CD4-positive, alpha-beta T cell treated with Interleukin-17A for 1 hour (primary cell): ENCODE results near the gene LRRC25.

ENCODE experiments used
- DNase-seq: peaks from one replicate; pipeline ENCODE4 v3.0.0-alpha.2; 2020

LRRC25 gene

DNA sequence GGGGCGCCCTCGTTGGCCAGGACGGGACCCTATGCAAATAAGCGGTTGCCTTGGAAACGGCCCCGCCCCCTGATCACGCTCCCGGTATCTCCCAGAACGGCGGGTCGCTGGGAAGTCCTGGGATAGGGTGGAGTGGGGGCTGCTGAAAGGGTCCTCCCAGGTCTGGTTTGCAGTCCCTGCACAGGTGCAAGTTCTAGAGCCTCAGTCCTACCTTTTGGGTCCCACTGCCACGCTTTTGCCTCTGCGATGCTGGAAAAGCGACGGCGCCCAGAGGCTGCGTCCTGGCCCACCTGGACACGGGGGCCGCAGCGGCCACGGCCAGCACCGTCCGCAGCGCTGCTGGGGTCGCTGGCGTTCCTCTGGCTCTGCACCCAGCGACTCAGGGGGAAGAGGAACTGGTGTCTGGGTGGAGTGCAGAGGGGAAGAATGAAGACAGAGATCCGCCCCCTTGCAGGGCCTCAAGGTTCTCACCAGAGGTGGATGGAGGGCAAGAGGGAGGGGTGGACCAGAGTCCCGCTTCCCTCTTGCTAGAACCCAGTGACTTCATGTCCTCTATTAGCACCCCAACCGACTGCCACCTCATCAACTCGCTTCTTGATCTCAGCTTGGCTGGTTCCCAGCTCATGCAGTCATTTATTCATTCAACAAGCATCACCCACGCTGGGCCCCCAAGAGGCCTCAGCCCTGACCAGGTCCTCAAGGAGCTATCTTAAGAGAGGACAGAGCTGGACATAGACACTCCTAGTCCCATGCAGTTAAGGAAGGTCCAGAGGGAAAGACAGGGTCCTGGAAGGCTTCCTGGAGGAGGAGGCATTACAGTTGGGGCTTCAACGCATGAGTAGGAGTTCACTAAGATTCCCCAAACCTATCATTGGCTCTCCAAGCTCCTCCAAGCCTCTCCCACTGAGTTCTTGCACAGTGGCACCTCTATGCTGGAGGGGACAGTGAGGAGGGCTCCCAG lies at the start of gene LRRC25:
Gene LRRC25 (minus strand): TSS at position 381 of the 961 bp plus-strand sequence. CDS start 659 bp downstream, outside the sequence.
- DNase-seq: peak; percentile 41

DNA sequence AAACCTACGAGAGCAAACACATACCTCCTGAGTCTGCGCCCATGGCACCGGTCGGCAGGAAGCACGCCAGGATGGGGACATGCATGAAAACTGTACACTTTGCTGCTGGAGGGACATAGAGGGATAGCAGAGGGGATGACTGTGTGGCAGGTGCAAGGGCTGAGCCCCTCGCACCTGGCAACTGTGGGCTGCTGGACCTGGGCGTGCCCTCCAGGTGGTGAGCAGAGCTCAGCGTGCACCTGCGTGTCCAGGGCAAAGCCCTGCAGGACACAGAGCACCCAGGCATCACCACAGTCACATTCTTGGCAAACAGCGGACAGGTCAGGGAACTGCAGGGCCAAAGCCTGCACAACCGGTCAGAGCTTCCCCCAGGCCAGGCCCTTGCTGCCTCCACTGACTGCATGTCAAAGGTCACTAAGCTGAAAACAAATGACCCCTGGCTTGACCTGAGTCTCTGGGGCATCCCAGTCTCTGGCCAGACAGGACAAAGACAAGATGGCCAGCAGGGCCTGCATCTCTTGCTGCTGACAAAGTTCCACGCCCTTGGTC lies 49.5 kb upstream of the LRRC25 start:
- no peak for DNase-seq

DNA sequence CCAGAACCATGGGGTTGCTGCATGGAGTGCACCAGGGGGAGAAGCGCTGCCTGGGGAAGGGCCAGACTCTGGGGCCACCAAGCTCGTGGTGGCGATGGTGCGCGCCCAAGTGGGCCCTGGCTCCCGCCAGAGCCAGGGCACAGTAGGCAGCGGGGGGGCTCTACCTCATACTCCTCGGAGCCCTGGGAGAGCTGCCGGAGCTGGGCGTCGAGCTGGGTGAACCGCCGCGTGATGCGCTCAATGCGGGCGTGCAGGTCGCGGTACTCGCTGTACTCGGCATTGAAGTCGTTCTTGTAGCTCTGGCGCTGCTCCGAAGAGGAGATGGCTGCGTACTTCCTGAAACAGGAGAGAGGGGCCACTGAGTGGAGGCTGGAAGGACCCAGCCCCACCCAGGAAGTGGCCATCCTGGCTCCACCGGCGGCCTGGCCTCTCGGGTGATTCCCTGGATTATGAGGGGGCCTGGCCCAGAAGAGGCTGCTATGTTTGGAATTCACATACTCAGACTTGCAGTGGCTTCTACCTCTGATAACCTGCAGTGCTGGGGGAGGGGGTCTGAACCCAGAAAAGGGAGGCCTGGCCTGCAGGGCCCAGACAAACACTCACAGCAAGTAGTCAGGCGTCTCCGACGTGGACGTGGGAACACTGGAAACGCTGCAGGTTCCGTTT lies 48.9 kb upstream of the LRRC25 start:
- no peak for DNase-seq

DNA sequence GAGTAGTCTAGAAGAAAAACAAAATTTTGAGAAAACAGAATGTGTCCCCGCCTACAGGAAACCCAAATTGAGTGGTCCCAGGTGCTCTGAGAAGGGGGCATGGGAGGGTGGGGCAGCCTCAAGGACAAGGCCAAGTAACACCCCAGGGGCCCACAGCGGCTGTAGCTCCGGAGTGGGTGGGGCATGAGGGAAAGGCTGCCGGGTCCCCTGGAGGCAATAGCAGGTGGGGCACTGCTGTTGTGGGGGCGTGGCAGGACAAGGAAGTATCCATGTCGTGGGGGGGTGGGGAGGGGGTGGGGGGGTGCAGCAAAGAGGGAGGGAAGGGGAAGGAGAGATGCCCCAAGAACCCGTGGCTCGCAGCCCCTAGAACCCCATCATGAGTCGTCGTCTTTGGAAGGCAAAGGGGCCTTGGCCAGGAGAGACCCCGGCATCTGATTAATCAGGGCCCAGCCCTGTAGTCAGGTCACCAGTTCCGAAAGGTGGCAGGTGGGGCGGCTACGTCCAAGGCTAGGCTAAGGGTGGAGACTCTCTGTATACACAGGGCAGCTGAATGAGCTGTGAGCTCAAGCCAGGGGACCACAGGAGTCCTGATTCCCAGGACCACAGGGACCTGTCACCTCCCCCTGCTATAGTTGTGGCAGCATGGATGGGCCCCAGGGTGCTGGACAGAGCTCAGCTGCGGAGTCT lies 48.0 kb upstream of the LRRC25 start:
- DNase-seq: no peak

DNA sequence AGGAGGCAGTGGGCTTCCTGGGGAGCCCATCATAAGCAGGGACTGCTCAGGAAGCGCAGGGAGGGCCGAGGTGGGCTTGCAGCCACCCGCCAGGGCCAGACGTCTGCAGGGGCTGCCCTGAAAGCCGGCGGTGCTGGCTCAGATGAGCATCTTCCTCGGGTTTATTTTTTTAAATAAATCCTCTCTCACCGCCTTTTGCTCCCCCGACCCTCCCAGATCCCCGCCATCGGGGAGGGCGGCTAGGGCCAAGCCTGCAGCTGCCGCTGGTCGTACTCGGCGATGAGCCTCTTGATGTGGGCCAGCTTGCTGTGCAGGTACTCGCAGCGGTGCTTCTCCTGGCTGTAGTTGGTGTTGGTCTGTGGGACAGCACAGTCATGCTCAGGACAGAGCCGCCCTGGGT lies 47.1 kb upstream of the LRRC25 start:
- DNase-seq: no peak

DNA sequence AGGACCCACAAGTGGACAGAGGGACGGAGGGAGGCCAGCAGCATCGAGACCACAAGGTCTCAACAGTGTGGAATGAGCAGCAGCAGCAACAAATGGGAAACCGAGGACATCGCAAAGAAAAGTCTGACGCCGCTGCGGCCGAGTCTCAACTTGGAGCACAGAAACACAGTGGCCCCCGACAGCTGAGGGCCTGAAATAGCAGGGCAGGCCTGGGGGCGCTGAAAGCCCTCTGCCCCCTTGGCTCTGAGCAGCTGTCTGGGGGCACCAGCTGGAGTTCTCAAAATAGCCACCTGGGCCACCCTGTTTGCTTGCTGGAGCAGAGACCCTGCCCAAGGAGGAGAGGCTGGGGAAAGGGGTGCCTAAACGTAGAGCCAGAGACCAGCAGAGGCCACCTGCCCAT lies 46.4 kb upstream of the LRRC25 start:
- DNase-seq: no peak

DNA sequence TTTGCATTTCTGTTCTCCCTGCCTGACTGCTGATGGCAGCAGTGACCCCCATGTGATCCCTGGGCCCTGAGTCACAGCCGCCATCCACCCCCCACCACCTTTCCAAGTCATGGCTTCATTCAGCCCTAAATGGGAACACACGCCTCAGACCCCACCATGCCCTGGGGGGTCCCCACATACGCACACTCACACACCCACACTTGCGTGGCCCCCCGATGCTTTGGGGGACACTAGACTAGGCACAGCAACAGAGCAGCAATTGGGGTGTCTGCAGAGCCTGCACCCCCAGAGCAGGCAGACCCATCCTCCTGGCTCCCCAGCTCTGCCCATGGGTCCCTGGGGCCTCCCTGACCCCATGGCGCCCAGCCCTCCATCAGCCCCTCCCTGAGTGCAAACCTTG lies 46.0 kb upstream of the LRRC25 start:
- DNase-seq: no peak

DNA sequence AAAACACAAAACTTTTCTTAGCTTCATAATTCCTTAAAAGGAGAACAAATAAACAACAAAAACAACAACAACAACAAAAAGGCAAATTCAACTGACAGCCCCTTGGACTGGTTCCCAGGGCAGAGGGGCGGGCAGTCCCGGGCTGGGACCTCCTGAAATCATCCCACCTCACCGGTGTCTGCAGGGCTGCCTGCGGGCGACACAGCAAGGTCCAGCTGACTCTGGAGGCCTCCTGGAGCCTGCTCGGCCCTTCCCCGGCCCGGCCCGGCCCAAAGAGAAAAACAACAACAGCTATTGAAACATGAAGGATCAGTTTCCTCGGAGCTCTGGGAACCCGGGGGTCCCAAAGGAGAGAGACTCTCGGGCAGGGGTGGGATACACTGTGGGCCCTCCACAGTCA lies 45.5 kb upstream of the LRRC25 start:
- no peak for DNase-seq

DNA sequence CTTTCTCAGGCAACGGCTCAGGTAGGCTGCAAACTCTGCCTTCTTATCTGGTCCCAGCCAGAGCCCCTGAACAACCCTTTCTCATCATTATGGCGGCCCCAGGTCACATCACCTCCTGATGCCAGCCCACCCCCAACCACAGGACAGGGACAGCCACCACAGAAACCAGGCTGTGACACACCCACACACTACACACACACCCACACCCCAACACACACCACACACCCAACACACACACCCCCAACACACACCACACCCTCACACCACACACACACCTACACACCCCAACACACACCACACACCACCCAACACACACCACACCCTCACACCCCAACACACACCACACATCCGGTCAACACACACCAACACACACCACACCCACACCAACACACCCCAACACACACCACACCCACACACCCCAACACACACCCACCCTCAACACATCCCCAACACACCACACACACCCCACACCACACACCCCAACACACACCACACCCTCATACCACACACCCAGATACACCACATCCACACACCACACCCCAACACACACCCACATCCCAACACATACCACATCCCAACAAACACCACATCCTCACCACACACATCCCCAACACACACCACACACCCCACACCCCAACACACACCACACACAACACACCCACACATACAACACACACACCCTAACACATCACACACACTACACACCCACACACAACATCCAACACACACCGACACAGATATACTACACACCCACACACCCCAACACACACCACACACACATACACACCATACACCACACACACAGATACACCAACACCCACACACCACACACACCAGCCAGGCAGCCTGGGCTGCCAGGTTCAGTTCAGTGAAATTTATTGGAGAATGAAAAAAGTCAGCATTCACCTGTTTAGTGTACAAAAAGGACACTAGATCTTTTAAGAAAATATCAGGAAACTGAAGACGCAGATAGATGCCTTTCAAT lies 44.7 kb upstream of the LRRC25 start:
- peak; percentile 78 for DNase-seq

DNA sequence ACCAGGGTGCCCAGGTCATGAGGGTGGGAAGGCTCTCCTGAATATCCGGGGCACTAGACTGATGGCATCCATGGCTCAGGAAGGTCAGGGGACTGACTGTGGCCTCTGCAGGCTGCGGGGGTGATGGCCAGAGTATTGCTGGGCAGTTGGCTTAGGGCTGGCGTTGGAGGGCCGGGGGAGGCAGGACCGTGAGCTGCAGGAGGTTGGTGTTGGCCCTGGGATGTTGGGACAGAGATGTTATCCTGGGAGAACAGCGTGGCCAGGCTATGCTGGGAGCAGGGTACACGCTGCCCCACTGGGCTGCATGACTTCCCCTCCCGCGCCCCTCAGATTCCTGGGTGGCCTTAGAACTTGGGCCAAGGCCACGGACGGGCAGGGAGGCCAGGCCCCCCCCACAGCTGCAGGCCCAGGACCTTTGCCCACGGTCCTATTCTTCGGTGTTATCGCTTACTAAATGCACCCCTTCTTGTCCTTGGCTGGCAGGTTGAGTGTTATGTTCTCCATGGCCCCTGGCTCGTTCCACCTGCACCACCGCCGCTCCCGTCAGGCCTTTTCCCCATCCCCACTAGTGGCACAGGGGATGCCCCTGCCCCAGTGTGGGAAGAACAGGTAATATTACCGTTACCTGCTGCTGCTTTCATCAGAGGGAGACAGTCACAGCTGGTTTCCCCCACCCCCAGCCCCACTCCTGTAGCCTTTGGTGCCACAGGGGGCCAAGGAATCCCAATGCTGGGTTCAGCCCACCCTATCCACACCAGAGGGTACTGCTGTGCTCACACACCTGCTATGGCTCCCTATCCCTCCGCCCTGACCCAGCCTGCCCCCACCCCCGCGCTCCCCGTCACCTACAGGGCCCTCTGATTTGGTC lies 43.7 kb upstream of the LRRC25 start:
- DNase-seq: no peak

DNA sequence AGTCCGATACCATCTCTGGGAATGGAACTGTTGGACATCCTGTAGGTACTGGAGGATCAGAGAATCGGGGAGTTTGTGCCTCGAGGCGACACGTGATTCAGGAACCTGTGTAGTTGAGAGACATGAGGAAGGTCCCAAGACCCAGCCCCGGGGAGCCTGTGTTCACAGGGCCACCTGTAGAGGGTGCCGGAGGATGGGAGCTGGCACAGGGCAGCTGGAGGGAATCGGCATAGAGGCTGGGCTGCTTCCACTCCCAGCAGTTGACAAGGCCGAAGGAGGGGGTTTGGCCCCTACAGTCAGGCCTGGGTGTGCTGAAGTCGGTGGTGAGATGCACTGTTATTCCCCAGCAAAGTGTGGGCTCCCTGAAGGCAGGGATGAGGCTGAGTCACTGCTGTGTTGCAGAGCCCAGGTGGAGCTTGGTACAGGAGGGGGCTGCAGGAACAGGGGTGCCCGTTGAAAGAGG lies 43.0 kb upstream of the LRRC25 start:
- DNase-seq: peak; percentile 45

DNA sequence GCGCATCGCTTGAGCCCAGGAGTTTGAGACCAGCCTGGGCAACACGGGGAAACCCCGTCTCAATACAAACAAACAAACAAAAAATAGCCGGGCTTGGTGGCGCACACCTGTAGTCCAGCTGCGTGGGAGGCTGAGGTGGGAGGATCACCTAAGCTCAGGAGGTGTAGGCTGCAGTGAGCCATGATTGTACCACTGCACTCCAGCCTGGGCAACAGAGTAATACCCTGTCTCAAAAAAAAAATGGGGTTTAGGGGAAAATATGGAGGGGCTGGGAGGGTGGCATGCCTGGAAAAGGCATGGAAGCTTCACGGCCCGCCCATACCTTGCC lies 42.5 kb upstream of the LRRC25 start:
- DNase-seq: no peak

DNA sequence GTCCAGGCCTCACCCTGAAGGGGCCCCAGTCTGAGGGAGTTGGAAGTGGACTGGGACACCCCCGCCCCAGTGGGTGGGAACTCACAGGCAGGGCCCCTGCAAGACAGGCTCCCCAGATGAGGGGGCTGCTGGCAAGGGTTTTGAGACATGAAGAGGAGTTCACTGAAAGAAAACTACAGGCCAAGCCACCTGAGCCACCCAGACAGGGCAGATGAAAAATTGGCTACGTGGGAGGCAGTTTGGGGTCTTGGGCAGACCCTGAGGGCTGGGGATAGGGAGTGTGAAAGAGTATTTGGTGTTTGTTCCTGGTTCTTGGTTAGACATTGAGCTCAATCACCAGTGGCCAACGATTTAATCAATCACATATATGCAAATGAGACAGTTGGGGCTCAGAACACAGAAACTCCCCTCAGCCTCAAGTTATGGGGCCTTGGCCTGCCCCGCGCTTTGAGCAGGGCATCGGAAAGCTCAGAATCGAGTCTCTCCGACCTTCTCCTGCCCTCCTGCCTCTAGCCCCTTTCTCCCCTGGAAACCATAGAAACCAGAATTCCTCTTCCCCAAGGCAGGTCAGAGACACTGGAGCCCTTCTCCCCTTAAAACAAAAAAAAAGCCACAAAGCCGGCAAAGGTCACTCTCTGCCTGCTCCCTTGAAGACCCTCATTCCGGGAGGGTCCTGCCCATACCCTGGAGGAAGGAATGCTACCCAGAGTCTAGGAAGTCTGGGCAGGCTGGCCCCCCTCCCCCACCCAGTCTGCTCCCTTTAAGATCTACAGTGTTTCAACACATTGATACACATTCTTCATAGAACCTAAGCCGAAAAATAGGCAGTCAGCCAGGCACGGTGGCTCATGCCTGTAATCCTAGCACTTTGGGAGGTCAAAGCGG lies 41.8 kb upstream of the LRRC25 start:
- no peak for DNase-seq

DNA sequence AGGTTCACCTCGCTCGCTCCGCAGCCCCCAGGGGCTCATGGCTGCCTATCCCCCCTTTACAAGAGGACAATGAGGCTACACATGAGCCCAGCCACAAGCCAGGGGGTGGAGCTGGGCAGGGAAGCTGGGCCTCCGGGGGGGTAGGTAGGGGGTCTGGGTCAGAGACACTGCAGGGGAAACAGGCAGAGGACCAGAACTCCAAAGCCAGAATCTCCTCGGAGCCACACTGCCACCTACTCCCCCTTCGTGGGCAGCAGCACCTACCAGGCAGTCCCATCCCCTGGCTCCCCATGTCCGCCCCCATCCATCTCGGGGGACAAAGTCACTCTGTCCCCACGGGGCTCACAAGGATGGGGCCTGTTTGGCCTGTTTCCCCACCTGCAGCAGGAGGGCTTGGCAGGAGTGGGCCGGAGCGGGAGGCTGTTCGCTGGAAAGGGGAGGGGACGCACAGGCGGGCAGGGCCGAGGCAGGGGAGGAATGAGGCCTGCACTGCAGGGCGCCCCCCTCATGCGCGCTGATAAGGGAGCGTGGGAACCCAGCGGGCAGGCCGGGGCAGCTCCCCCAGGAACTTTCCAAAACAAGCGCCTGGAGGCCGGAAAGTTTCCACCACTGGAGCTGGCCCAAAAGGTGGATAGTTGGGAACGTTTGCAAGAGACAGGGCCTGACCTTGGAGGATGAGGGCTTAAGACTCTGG lies 41.1 kb upstream of the LRRC25 start:
- no peak for DNase-seq

DNA sequence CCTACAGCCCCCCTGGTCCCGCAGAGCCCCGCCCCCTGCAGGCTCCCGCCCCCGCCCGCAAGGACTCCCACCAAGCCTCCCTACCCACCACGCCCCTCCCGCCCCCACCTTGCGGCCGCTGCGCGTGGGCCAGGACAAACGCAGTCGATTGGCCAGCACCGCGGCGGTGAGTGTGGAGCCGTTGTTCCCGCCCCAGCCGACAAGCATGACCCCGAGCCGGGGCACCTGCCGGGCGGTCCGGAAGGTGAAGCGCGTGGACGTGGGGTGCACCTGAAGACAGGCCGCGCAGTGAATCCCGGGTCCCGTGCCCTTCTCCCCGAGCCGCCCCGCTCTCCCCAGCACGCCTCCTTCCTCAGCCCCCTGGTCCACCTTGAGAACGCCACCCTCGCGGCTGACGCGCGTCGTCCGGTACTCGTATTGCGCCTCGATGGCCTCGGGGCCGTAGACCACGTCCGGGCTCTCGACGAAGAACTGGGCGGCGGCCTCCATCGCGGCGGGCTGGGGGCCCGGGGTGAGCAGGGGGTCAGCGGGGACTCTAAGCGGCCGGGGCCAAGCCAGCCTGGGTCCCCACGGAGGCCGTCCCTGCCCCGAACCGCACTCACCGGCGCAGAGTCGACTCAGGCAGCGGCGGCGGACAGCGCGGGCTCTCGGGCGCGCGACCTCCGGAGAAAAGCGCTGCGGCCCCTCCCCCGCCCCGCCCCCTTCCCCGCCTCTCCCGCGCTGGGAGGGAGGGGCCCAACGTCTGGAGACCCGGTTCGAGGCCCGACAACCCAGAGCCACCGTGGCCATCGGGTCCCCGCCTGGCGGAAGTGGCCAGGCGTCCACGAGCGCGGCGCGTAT lies 40.3 kb upstream of the LRRC25 start, which contains the start of gene ISYNA1:
Gene ISYNA1 (minus strand): TSS at position 643 of the 840 bp plus-strand sequence. CDS start 154 bp downstream, at position 489.
- peak; percentile 70 for DNase-seq

DNA sequence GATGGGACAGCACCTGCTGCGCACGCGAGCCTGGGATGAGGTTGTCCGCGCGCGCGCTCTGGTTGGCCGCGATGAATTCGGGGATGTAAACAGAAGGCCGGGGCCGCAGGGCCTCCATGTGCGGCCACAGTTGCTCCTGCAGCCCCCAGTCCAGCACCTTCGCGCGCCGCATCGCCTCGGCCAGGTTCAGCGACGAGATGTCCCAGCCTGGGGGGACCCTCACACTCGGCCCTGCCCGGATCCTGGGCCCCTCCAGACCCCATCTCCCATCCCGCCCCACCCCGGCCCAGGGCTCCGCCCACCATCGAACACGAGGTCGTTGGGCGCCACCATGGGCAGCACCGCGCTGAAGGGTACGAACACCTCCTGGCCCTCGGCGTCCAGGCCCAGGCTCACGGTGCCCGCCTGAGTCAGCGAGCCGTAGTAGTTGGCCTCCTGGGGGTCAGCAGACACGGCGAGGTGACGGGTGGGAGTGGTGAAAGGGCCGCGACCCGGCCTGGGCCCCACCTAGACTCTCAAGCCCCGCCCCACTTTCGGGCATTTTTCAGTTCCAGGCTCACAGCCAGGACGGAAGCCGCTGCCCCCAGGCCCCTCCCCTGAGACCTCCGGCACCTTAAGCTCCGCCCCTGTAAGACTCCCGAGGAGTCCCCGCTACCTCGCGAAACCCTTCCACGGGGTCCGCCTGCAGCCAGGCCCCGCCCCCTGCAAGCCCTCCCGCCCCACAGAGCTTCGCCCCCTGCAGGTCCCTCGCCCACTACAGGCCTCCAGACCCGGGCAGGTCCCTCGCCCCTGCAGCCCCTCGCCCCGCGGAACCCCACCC lies 39.5 kb upstream of the LRRC25 start:
- DNase-seq: peak; percentile 89
